HepG2 (cell line): ENCODE data around the gene DZANK1. TPM values are rescaled to one million over a fixed set of nuclear protein-coding genes. Genes with fewer than 3 reads are reported as not detected.
A peak's percentile ranks its signal among the peaks of the same experiment; 100 is the strongest.

ENCODE experiments used
- AGO2 ChIP-seq: fragments of 200-400 bp; formaldehyde crosslinking; optimal IDR thresholded peaks from 2 replicates; pipeline ENCODE3; 2017; ENCODE audit warnings: mild to moderate bottlenecking, low read depth, low read length, moderate library complexity
- EHMT2 ChIP-seq: fragments of 200-600 bp; sonication (generic); IDR thresholded peaks from 2 replicates; pipeline ENCODE4 v1.7.0; 2017; ENCODE audit warnings: antibody characterized with exemption, low read depth, low read length, borderline replicate concordance
- FIP1L1 ChIP-seq: fragments of 200-400 bp; formaldehyde crosslinking; IDR thresholded peaks from 2 replicates; pipeline ENCODE4 v1.6.1; 2018; ENCODE audit warnings: low read depth, mild to moderate bottlenecking, low read length, moderate library complexity, borderline replicate concordance; ENCODE audit not compliant: insufficient read depth
- GATAD1 ChIP-seq: IDR thresholded peaks from 2 replicates; pipeline ENCODE4 v1.6.1; 2016; ENCODE audit warnings: missing genetic modification reagents, missing compliant biosample characterization
- GZF1 ChIP-seq: sonication (generic); formaldehyde crosslinking; IDR thresholded peaks from 2 replicates; pipeline ENCODE4 v1.5.1; 2020; ENCODE audit warnings: mild to moderate bottlenecking, missing genetic modification reagents
- IRX3 ChIP-seq: sonication (generic); formaldehyde crosslinking; IDR thresholded peaks from 2 replicates; pipeline ENCODE4 v1.8.1; 2023; ENCODE audit warnings: mild to moderate bottlenecking, low read depth, missing genetic modification reagents, borderline replicate concordance
- ISX ChIP-seq: sonication (generic); formaldehyde crosslinking; conservative IDR thresholded peaks from 2 replicates; pipeline ENCODE4 v1.5.0; 2020; ENCODE audit warnings: missing genetic modification reagents
- KDM5A ChIP-seq: fragments of 200-600 bp; sonication (generic); IDR thresholded peaks from 2 replicates; pipeline ENCODE4 v1.7.0; 2018; ENCODE audit warnings: antibody characterized with exemption, mild to moderate bottlenecking, low read length, borderline replicate concordance
- MTF1 ChIP-seq: sonication (generic); formaldehyde crosslinking; IDR thresholded peaks from 2 replicates; pipeline ENCODE4 v1.5.0; 2020; ENCODE audit warnings: missing genetic modification reagents
- NFIB ChIP-seq: sonication (generic); formaldehyde crosslinking; IDR thresholded peaks from 2 replicates; pipeline ENCODE4 v1.9.0; 2021; ENCODE audit warnings: missing genetic modification reagents, mild to moderate bottlenecking, borderline replicate concordance
- PHF21A ChIP-seq: sonication (generic); formaldehyde crosslinking; IDR thresholded peaks from 2 replicates; pipeline ENCODE4 v1.5.0; 2020; ENCODE audit warnings: mild to moderate bottlenecking, missing genetic modification reagents
- RFXAP ChIP-seq: sonication (generic); formaldehyde crosslinking; IDR thresholded peaks from 2 replicates; pipeline ENCODE4 v1.4.0; 2020; ENCODE audit warnings: missing genetic modification reagents, borderline replicate concordance
- SALL1 ChIP-seq: sonication (generic); formaldehyde crosslinking; IDR thresholded peaks from 2 replicates; pipeline ENCODE4 v1.8.0; 2022; ENCODE audit warnings: mild to moderate bottlenecking, missing genetic modification reagents
- SSRP1 ChIP-seq: IDR thresholded peaks from 2 replicates; pipeline ENCODE4 v1.6.1; 2016; ENCODE audit warnings: control low read depth
- ZNF251 ChIP-seq: sonication (generic); formaldehyde crosslinking; IDR thresholded peaks from 2 replicates; pipeline ENCODE4 v1.9.0; 2021; ENCODE audit warnings: mild to moderate bottlenecking, missing genetic modification reagents
- ZNF253 ChIP-seq: sonication (generic); formaldehyde crosslinking; IDR thresholded peaks from 2 replicates; pipeline ENCODE4 v1.8.0; 2022; ENCODE audit warnings: mild to moderate bottlenecking, missing genetic modification reagents, borderline replicate concordance
- ZNF556 ChIP-seq: sonication (generic); formaldehyde crosslinking; IDR thresholded peaks from 2 replicates; pipeline ENCODE4 v1.4.0; 2020; ENCODE audit warnings: mild to moderate bottlenecking, missing genetic modification reagents, borderline replicate concordance
- ZNF557 ChIP-seq: sonication (generic); formaldehyde crosslinking; IDR thresholded peaks from 2 replicates; pipeline ENCODE4 v1.4.0; 2020; ENCODE audit warnings: missing genetic modification reagents
- ZSCAN30 ChIP-seq: sonication (generic); formaldehyde crosslinking; IDR thresholded peaks from 2 replicates; pipeline ENCODE4 v1.5.0; 2020; ENCODE audit warnings: mild to moderate bottlenecking, missing genetic modification reagents
- polyA plus RNA-seq, 8 experiments: library from polyadenylated mRNA; depleted of rRNA in 3 of 8; stranded (reverse) in 7 of 8; unstranded in 1 of 8; fragments of >200 nt; fragmentation: Illumina TruSeq in 4 of 8; extraction: Trizol in 4 of 8; gene quantifications; 2 replicates each; pipeline versions ENCODE4 v1.2.1 to v1.2.3, GENCODE V29; 2011 to 2016; ENCODE audit warnings: low read depth in 4 of 8, missing spikeins in 1 of 8, mixed read lengths in 1 of 8; ENCODE audit not compliant: insufficient read depth in 1 of 8
- total RNA-seq, 5 experiments: library from RNA; depleted of rRNA; stranded (reverse); fragments of >200 nt; fragmentation: Illumina TruSeq; extraction: Trizol; gene quantifications; 2 replicates each; pipeline ENCODE4 v1.2.3, GENCODE V29; 2016; ENCODE audit warnings: low read depth in 1 of 5
- TF ChIP-seq, protein P1 (sequence below): sonication (generic); formaldehyde crosslinking; IDR thresholded peaks from 2 replicates; pipeline ENCODE4 v1.4.0; 2020; ENCODE audit warnings: missing genetic modification reagents, mild to moderate bottlenecking, borderline replicate concordance
- TF ChIP-seq, protein P2 (sequence below): sonication (generic); formaldehyde crosslinking; IDR thresholded peaks from 2 replicates; pipeline ENCODE4 v1.4.0; 2020; ENCODE audit warnings: mild to moderate bottlenecking, low read depth, missing genetic modification reagents
- TF ChIP-seq, protein P3 (sequence below): sonication (generic); formaldehyde crosslinking; IDR thresholded peaks from 2 replicates; pipeline ENCODE4 v1.4.0; 2020; ENCODE audit warnings: missing genetic modification reagents

DZANK1 gene
- total and polyA plus RNA-seq, 2 of the 13 experiments (the other 11 are each of a cell fraction or from before 2014, with no cell fraction given) = 1.6 to 3.2 TPM

DNA sequence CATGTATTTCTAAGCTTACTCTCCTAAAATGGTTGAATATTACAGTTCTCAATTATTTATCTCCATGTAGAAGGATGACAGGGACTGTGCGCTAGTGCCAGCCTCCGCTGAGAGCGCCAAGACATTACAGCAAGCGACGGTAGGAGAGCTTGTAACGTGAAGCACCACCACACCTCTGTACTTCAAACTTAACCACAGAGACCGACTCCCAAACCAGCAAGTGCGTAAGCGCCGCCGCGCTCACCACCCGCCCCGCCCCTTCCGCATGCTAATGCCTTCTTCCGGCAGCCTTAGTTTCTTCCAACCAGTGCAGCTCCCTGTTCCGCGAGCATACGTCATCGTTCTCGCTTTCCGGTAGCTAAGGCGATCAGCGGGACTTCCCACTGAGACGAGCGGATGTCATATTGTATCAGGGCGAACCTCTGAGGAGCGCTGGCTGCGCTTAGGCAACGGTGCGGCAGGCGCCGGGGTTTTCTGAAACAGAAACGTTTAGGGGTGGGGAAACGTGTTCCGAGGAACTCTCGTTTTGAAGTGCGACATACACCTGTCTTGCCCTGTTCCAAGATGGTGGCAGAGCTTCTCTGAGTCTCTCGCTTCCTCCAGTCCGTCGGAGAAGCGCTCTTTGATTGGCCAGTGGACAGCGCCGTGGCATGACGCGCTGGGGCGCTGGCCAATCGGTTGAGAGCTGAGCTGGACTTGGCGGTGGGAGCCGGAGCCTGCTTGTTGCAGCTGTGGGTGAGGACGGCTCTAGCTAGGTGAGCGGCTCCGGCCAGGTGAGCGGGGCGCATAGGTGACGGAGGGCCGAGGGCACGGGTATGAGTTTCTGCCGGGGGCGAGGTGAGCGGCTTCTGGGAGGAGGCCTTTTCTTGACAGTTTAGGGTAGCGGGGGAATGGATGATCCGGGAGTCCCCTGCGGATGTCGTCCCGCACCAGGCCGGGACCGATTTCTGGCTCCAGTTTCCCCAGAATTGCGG, 40.7 kb upstream of the DZANK1 start, which contains the start of gene SEC23B (continued):
- TF ChIP-seq, protein P1, sequence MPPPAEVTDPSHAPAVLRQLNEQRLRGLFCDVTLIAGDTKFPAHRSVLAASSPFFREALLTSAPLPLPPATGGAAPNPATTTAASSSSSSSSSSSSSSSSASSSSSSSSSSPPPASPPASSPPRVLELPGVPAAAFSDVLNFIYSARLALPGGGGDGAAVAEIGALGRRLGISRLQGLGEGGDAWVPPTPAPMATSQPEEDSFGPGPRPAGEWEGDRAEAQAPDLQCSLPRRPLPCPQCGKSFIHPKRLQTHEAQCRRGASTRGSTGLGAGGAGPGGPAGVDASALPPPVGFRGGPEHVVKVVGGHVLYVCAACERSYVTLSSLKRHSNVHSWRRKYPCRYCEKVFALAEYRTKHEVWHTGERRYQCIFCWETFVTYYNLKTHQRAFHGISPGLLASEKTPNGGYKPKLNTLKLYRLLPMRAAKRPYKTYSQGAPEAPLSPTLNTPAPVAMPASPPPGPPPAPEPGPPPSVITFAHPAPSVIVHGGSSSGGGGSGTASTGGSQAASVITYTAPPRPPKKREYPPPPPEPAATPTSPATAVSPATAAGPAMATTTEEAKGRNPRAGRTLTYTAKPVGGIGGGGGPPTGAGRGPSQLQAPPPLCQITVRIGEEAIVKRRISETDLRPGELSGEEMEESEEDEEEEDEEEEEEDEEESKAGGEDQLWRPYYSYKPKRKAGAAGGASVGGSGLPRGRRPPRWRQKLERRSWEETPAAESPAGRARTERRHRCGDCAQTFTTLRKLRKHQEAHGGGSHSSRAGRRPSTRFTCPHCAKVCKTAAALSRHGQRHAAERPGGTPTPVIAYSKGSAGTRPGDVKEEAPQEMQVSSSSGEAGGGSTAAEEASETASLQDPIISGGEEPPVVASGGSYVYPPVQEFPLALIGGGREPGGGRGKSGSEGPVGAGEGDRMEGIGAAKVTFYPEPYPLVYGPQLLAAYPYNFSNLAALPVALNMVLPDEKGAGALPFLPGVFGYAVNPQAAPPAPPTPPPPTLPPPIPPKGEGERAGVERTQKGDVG (CRISPR knock-in tag) = peak; percentile 54; the same call in 1 of the 2 replicates
- TF ChIP-seq, protein P2, sequence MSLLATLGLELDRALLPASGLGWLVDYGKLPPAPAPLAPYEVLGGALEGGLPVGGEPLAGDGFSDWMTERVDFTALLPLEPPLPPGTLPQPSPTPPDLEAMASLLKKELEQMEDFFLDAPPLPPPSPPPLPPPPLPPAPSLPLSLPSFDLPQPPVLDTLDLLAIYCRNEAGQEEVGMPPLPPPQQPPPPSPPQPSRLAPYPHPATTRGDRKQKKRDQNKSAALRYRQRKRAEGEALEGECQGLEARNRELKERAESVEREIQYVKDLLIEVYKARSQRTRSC = no peak; the same call in 1 of the 2 replicates
- TF ChIP-seq ZNF557 (CRISPR knock-in tag) (peak; percentile 93), GATAD1 (CRISPR knock-in tag) (peak; percentile 94), ZSCAN30 (CRISPR knock-in tag) (no peak), ZNF251 (CRISPR knock-in tag) (peak; percentile 90; the same call in 1 of the 2 replicates), IRX3 (CRISPR knock-in tag) (peak; percentile 43; the same call in 1 of the 2 replicates), ISX (CRISPR knock-in tag) (peak; percentile 49), RFXAP (peak; percentile 99), NFIB (CRISPR knock-in tag) (0 out of 2 replicates have a peak, but pooled peaks have one; percentile 17), FIP1L1 (0 out of 2 replicates have a peak, but pooled peaks have one; percentile 83), KDM5A (peak; percentile 90), PHF21A (CRISPR knock-in tag) (peak; percentile 95; the same call in 1 of the 2 replicates), ZNF556 (CRISPR knock-in tag) (no peak; the same call in 1 of the 2 replicates), GZF1 (CRISPR knock-in tag) (peak; percentile 91; the same call in 1 of the 2 replicates), ZNF253 (no peak), EHMT2 (peak; percentile 82; the same call in 1 of the 2 replicates), MTF1 (no peak), SALL1 (CRISPR knock-in tag) (peak; percentile 96), SSRP1 (CRISPR knock-in tag) (no peak), AGO2 (peak; percentile 87)
- TF ChIP-seq, protein P3, sequence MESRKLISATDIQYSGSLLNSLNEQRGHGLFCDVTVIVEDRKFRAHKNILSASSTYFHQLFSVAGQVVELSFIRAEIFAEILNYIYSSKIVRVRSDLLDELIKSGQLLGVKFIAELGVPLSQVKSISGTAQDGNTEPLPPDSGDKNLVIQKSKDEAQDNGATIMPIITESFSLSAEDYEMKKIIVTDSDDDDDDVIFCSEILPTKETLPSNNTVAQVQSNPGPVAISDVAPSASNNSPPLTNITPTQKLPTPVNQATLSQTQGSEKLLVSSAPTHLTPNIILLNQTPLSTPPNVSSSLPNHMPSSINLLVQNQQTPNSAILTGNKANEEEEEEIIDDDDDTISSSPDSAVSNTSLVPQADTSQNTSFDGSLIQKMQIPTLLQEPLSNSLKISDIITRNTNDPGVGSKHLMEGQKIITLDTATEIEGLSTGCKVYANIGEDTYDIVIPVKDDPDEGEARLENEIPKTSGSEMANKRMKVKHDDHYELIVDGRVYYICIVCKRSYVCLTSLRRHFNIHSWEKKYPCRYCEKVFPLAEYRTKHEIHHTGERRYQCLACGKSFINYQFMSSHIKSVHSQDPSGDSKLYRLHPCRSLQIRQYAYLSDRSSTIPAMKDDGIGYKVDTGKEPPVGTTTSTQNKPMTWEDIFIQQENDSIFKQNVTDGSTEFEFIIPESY = peak; percentile 58; the same call in 1 of the 2 replicates
